Osteoblast (primary cell): Measurements from ENCODE around the gene DIP2B. TPM values are rescaled to one million over a fixed set of nuclear protein-coding genes. Genes with fewer than 3 reads are reported as not detected.

Experiments used
- DNase-seq: peaks from one replicate; pipeline ENCODE4 v3.0.0; 2011; ENCODE audit warnings: low spot score, mixed read lengths; ENCODE audit not compliant: insufficient read length; ENCODE audit errors: missing footprints
- H2AFZ ChIP-seq: 2 replicates; pipeline ENCODE4 v1.6.0; 2011; ENCODE audit warnings: mild to moderate bottlenecking, low read length
- H3K27ac ChIP-seq: 2 replicates; pipeline ENCODE4 v1.5.1; 2011; ENCODE audit warnings: mild to moderate bottlenecking, low read depth, low read length, moderate library complexity
- H3K27me3 ChIP-seq: 2 replicates; pipeline ENCODE4 v1.6.0; 2012; ENCODE audit warnings: mild to moderate bottlenecking, control low read depth, inconsistent platforms, low read length, moderate library complexity; ENCODE audit not compliant: insufficient read depth
- H3K36me3 ChIP-seq: 2 replicates; pipeline ENCODE4 v1.5.1; 2011; ENCODE audit warnings: mild to moderate bottlenecking, low read length, control low read depth, moderate library complexity; ENCODE audit not compliant: insufficient read depth
- H3K4me1 ChIP-seq: 2 replicates; pipeline ENCODE4 v1.5.1; 2011; ENCODE audit warnings: mild to moderate bottlenecking, low read length, control low read depth, moderate library complexity; ENCODE audit not compliant: insufficient read depth
- H3K4me2 ChIP-seq: 2 replicates; pipeline ENCODE4 v1.6.0; 2011; ENCODE audit warnings: mild to moderate bottlenecking, low read length; ENCODE audit not compliant: insufficient read depth
- H3K4me3 ChIP-seq: fragments of 200-600 bp; sonication (generic); 3 replicates; pipeline ENCODE4 v1.5.1; 2012; ENCODE audit warnings: mild to moderate bottlenecking, low read length, inconsistent platforms; ENCODE audit not compliant: insufficient read depth
- H3K79me2 ChIP-seq: 2 replicates; pipeline ENCODE4 v1.6.0; 2012; ENCODE audit warnings: mild to moderate bottlenecking, low read length, control low read depth, inconsistent platforms; ENCODE audit not compliant: insufficient read depth
- H3K9me3 ChIP-seq: 2 replicates; pipeline ENCODE4 v1.5.1; 2011; ENCODE audit warnings: low read depth, low read length, control low read depth
- H4K20me1 ChIP-seq: 2 replicates; pipeline ENCODE4 v1.6.0; 2012; ENCODE audit warnings: mild to moderate bottlenecking, low read length, control low read depth; ENCODE audit not compliant: insufficient read depth
- total RNA-seq: library from RNA; depleted of rRNA; stranded (reverse); fragments of >200 nt; gene quantifications from 2 replicates; pipeline ENCODE4 v1.2.3, GENCODE V29; 2012
- TF ChIP-seq, protein P1 (sequence below): IDR thresholded peaks from 2 replicates; pipeline ENCODE4 v1.5.1; 2011; ENCODE audit warnings: mild to moderate bottlenecking, low read depth, low read length, moderate library complexity; ENCODE audit errors: extremely low read depth

DIP2B gene
- total RNA-seq, 1 donor: 28.2 TPM

DNA sequence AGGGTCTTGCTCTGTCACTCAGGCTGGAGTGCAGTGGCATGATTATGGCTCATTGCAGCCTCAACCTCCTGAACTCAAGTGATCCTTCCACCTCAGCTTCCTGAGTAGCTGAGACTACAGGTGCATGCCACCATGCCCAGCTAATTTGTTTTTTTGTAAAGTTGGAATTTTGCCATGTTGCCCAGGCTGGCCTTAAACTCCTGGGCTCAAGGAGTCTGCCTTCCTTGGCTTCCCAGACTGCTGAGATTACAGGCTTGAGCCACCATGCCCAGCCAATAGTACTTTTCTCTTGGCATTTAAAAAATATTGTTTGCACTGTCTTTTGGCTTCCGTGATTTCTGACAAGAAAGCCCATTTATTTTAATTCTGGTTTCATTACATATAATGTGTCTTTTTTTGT is 61.3 kb downstream of the DIP2B start:
- H3K9me3 ChIP-seq: no peaks in the 10 kb centered on the region
- peaks cover 49% of the 10 kb centered on the region for H3K79me2 ChIP-seq
- TF ChIP-seq, protein P1, sequence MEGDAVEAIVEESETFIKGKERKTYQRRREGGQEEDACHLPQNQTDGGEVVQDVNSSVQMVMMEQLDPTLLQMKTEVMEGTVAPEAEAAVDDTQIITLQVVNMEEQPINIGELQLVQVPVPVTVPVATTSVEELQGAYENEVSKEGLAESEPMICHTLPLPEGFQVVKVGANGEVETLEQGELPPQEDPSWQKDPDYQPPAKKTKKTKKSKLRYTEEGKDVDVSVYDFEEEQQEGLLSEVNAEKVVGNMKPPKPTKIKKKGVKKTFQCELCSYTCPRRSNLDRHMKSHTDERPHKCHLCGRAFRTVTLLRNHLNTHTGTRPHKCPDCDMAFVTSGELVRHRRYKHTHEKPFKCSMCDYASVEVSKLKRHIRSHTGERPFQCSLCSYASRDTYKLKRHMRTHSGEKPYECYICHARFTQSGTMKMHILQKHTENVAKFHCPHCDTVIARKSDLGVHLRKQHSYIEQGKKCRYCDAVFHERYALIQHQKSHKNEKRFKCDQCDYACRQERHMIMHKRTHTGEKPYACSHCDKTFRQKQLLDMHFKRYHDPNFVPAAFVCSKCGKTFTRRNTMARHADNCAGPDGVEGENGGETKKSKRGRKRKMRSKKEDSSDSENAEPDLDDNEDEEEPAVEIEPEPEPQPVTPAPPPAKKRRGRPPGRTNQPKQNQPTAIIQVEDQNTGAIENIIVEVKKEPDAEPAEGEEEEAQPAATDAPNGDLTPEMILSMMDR: no peak

DNA sequence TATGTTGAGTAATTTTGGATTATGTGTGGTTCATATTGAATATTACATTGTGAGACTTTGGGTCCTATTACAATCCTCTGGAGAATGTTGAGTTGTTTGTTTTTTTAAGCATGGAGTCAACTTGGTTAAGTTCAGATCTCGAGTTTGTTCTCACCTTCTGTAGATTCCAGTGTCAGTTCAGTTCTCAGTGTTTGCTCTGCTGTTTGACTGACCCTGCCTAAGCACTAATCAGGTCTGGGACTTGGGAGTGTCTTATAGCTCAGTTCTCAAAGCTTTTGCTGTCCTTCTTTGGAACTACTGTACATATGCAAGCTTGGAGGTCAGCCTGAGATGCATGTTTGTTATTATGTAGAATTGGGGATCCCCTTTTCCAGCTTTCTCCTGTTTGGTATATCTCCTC is 63.1 kb downstream of the DIP2B start:
- H3K4me2 ChIP-seq: peak overlapping the region; percentile 20
- no peaks in the 10 kb centered on the region for H3K36me3 ChIP-seq
- TF ChIP-seq, protein P1: no peak
- no peak for DNase-seq
- no peaks in the 10 kb centered on the region for H4K20me1 ChIP-seq
- peaks cover 51% of the 10 kb centered on the region for H3K79me2 ChIP-seq
- peak overlapping the region; percentile 24 for H3K27ac ChIP-seq
- H3K9me3 ChIP-seq: no peaks in the 10 kb centered on the region
- H3K4me3 ChIP-seq: no peak overlapping the region
- no peaks in the 10 kb centered on the region for H3K27me3 ChIP-seq
- peaks cover 30% of the 10 kb centered on the region for H3K4me1 ChIP-seq
- no peak overlapping the region for H2AFZ ChIP-seq

More for the DNA sequence above, 61.3 kb downstream of the DIP2B start:
- no peak overlapping the region for H3K4me2 ChIP-seq
- no peak overlapping the region for H2AFZ ChIP-seq
- no peak overlapping the region for H3K4me3 ChIP-seq
- no peak overlapping the region for H3K27ac ChIP-seq
- peaks cover 17% of the 10 kb centered on the region for H3K4me1 ChIP-seq
- H3K27me3 ChIP-seq: no peaks in the 10 kb centered on the region
- H4K20me1 ChIP-seq: no peaks in the 10 kb centered on the region
- no peaks in the 10 kb centered on the region for H3K36me3 ChIP-seq
- DNase-seq: no peak

DNA sequence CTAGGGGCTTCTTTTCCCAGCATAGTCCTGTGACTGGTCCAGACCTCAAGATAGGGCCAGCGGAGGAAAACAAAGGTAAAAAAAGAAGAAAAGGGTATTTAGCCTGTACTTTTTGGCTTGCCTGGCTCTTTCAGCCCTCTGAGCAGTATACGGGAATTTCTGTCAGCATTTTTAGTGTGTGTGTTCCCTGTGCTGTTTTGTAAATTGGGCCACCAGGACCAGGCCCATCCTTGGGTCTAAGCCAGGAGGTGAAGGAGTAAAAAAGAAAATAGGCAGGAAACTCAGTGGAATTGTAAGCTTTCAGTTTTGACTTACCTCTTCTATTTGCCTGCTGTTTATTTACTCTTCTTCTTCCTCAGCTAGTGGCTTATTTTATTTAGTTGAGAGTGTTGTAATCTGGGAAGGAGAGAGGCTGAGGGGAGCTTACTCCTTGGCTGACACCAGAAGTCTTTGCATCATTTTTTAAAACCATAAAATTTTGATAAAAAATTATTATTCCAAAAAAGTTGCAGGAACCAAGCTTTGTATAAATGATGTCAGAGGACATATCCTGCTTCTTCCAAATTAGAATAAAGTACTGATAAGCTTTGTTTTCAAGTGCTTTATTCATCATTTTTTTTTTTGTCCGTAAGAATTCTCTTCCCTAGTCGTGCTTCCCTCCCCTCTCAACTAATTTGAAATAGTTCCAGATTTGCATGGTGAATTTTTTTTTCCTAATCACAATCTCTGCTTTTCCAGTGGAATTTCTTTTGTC is 63.7 kb downstream of the DIP2B start:
- H3K4me2 ChIP-seq: peak overlapping the region; percentile 20
- no peak for DNase-seq
- peaks cover 55% of the 10 kb centered on the region for H3K79me2 ChIP-seq
- TF ChIP-seq, protein P1: no peak
- no peak overlapping the region for H2AFZ ChIP-seq
- no peaks in the 10 kb centered on the region for H4K20me1 ChIP-seq
- H3K9me3 ChIP-seq: no peaks in the 10 kb centered on the region
- H3K4me1 ChIP-seq: peaks cover 34% of the 10 kb centered on the region
- peak overlapping the region; percentile 24 for H3K27ac ChIP-seq
- H3K27me3 ChIP-seq: no peaks in the 10 kb centered on the region
- H3K4me3 ChIP-seq: no peak overlapping the region
- H3K36me3 ChIP-seq: no peaks in the 10 kb centered on the region

DNA sequence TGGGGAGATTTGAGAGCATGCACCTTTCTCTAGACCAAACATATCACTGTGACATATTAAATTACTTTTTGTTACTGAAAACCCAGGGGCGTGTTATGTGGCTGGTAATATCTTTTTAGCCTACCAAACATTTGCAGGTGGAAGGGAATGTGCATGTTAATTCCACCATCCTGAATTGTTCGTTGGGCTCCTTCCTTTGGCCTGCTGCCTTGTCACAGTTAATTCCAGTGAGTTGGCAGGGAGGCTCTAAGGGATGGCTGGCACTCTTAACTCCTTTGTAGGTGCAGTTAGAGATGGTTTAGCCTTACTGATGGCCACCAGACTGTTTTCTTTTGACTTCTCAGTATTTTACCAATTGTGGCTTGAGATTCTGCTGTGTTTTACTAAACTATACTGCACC is 64.5 kb downstream of the DIP2B start:
- Histone ChIP-seq H4K20me1 (no peaks in the 10 kb centered on the region), H3K4me2 (peak overlapping the region; percentile 20), H3K36me3 (no peaks in the 10 kb centered on the region), H3K27ac (no peak overlapping the region), H3K4me3 (no peak overlapping the region), H3K4me1 (peaks cover 34% of the 10 kb centered on the region), H3K9me3 (no peaks in the 10 kb centered on the region), H2AFZ (no peak overlapping the region), H3K27me3 (no peaks in the 10 kb centered on the region), H3K79me2 (peaks cover 54% of the 10 kb centered on the region)
- TF ChIP-seq, protein P1: no peak
- peak; percentile 80 for DNase-seq
